Measurements from ENCODE around the gene RAB7A.
"Not testable (repeated sequence)": the region's sequence is repeated elsewhere in the genome, so short reads cannot be mapped to it uniquely, and the experiment has no call there.

RAB7A gene

GRCh38 chr3:128712848-128713247 lies 13.1 kb upstream of the RAB7A start:
- no peak for DNase-seq

GRCh38 chr3:128714887-128715491 lies 11.0 kb upstream of the RAB7A start:
- peak; percentile 15 for DNase-seq

- DNase-seq = not testable (repeated sequence)
Observed at GRCh38 chr3:128718892-128719291, 7.1 kb upstream of the RAB7A start.

GRCh38 chr3:128720891-128721290 lies 5.1 kb upstream of the RAB7A start:
- DNase-seq = no peak

GRCh38 chr3:128723477-128723876 lies 2.5 kb upstream of the RAB7A start:
- DNase-seq = no peak

- DNase-seq = no peak
Observed at GRCh38 chr3:128725547-128726022, 398 bp upstream of the RAB7A start.

- DNase-seq = no peak
Observed at GRCh38 chr3:128727059-128727458, 1.1 kb downstream of the RAB7A start.

GRCh38 chr3:128727485-128727884 lies 1.5 kb downstream of the RAB7A start:
- no peak for DNase-seq

GRCh38 chr3:128727996-128728395 lies 2.0 kb downstream of the RAB7A start:
- DNase-seq = no peak

- not testable (repeated sequence) for DNase-seq
Observed at GRCh38 chr3:128728521-128728920, 2.5 kb downstream of the RAB7A start.

GRCh38 chr3:128730471-128730870 lies 4.5 kb downstream of the RAB7A start:
- no peak for DNase-seq

- no peak for DNase-seq
Observed at GRCh38 chr3:128734523-128735189, 8.7 kb downstream of the RAB7A start.

- no peak for DNase-seq
Observed at GRCh38 chr3:128735287-128735686, 9.3 kb downstream of the RAB7A start.

GRCh38 chr3:128735884-128736283 lies 9.9 kb downstream of the RAB7A start:
- DNase-seq = no peak

GRCh38 chr3:128736601-128737000 lies 10.6 kb downstream of the RAB7A start:
- no peak for DNase-seq

- no peak for DNase-seq
Observed at GRCh38 chr3:128740621-128741020, 14.6 kb downstream of the RAB7A start.

GRCh38 chr3:128742821-128743594 lies 17.0 kb downstream of the RAB7A start:
- DNase-seq = no peak

- no peak for DNase-seq
Observed at GRCh38 chr3:128745742-128746141, 19.8 kb downstream of the RAB7A start.

GRCh38 chr3:128746881-128747280 lies 20.9 kb downstream of the RAB7A start:
- DNase-seq = no peak

GRCh38 chr3:128748557-128748956 lies 22.6 kb downstream of the RAB7A start:
- no peak for DNase-seq

GRCh38 chr3:128749035-128749434 lies 23.1 kb downstream of the RAB7A start:
- DNase-seq = no peak

- not testable (repeated sequence) for DNase-seq
Observed at GRCh38 chr3:128749561-128749960, 23.6 kb downstream of the RAB7A start.

GRCh38 chr3:128753715-128754114 lies 27.7 kb downstream of the RAB7A start:
- DNase-seq = no peak

- no peak for DNase-seq
Observed at GRCh38 chr3:128760042-128760441, 34.1 kb downstream of the RAB7A start.

Data from stimulated activated CD4-positive, alpha-beta T cell treated with anti-CD3 and anti-CD28 coated beads, Interleukin-1b, Interleukin-23, amount 100 ng/mL, for 48 hours (primary cell).